ENCODE measurements around the gene NBPF1.
"Not testable (repeated sequence)": the region's sequence is repeated elsewhere in the genome, so short reads cannot be mapped to it uniquely, and the experiment has no call there.

NBPF1 gene

DNA sequence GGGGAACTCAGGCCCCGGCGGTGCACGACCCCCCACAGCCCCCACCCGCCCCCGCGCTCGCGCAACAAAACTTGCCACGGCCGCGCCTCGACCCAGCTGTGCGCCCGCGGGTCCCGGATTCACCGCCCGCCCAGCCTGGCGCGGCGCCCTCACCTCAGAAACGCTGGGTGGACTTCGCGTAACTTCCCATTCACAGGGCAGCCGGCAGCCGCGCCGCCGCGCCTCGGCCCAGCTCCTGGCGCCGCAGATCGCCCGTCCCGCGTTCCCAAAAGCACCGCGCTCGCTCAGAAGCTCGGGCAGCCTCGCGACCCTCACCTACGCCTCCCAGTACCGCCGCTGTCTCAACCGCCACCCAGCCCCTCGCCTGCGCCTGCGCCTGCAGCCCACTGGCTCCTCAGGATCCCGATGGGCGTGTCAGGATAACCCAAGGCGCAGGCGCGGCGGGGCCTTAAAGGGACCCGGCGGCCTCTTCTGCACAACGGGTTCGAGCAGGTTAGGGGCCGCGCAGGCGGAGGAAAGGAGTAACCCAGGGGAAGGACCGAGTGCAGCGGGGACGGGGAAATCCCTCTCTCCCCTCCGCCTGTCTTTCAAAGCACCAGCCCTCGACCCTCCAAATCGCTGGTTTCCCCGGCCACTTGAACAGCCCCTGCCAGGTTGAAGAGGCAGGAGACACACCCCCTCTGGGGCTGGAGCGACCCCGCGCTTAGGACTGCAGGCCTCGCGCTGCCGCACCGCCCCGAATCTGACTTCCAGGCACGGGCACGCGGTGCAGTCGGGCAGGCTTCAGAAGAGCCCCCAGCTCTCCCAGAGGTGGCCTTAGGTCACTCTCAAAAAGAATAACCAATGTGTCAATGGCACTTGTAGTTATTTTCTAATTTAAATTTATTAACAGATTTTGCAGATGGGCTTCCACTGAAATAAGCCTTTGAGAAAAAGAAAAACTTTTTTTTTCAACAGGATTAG is at the start of gene NBPF1:
TSS of gene NBPF1 (minus strand) at position 380 of the 963 bp plus-strand sequence.
- peak; percentile 90 for DNase-seq (ENCODE audit: low read depth)

DNA sequence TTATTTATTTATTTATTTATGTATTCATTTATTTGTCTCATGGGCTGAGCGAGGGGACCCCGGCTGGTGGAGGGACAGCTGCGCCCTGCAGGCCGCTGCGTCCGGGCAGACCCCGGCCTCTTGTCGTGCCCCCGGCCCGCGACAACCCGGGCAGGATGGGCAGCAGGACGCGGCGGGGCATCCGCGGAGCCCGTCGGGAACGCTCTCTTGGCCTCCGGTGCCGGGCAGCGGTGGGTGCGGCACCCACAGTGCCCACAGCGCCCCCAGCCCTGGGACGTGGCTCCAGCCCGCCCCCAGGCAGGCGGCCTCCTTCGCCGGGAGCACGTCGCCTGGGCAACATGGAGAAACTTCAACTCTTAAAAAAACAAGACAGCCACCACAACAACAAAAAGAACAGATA is 44.9 kb upstream of the NBPF1 start:
- DNase-seq (ENCODE audit: low read depth): not testable (repeated sequence)

- DNase-seq (ENCODE audit: low read depth): not testable (repeated sequence)
These were observed 43.8 kb upstream of the NBPF1 start for GRCh38 chr1:16656981-16657683.

- not testable (repeated sequence) for DNase-seq (ENCODE audit: low read depth)
These were observed 43.2 kb upstream of the NBPF1 start for GRCh38 chr1:16656574-16656973.

DNA sequence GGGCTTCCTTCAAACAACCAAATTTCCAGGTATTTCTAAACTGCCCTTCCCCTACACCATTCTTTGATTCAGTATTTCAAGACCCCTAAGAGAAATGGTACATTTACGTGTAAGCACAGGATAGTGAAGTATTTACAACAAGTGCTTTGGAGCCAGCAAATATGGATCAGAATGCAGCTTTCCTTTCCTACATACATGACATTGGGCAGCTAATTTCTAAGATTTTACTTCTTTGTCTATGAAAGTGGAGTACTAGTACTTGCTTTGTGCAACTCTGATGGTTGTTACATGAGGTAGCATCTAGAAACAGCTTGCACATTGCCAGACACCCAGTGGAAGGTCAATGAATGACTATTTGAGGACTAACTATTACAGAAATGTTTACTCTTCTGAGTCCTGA is 38.2 kb upstream of the NBPF1 start:
- not testable (repeated sequence) for DNase-seq (ENCODE audit: low read depth)

GRCh38 chr1:16649960-16650359 is 36.6 kb upstream of the NBPF1 start:
- DNase-seq (ENCODE audit: low read depth): not testable (repeated sequence)

DNA sequence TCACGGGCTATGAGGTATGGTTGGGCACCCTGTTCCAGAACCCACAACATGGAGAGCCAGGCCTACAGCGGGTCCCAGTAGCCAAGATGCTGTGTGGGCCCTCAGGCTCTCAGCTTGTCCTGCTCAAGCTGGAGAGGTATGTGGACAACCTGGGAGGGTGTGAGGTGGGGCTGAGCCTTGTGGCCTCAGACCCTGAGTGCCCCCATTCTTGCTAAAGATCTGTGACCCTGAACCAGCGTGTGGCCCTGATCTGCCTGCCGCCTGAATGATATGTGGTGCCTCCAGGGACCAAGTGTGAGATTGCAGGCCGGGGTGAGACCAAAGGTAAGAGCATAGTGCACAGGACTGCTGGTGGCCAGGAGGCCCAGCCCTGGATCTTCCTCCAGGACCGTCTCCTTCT is 36.0 kb upstream of the NBPF1 start:
- not testable (repeated sequence) for DNase-seq (ENCODE audit: low read depth)

DNA sequence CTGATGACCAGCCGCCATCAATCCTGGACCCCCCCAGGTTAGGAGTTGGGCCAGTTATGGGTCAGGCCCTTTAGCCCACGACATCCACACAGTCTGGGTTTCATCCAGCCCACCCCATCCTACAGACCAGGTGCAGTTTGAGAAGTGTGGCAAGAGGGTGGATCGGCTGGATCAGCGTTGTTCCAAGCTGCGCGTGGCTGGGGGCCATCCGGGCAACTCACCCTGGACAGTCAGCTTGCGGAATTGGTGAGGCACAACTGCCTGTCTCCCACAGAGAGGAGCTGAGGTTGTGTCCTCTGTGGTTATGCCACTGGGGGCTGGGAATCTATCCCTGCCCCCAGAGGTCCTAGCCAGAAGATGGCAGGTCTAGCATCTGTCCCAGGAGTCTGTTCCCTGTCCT is 35.4 kb upstream of the NBPF1 start:
- not testable (repeated sequence) for DNase-seq (ENCODE audit: low read depth)

DNA sequence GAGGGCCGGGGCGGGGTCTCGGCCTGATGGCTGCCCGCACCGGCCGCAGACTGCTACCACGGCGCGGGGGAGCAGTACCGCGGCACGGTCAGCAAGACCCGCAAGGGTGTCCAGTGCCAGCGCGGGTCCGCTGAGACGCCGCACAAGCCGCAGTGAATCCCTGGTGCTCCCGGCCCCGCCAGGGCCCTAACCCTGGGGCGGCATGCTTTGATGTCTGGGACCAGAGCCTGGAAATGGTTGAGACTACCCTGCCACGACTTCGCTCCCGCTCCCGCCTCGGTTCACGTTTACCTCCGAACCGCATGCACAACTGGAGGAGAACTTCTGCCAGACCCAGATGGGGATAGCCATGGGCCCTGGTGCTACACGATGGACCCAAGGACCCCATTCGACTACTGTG is 34.9 kb upstream of the NBPF1 start:
- DNase-seq (ENCODE audit: low read depth): not testable (repeated sequence)

- DNase-seq (ENCODE audit: low read depth): not testable (repeated sequence)
These were observed 34.1 kb upstream of the NBPF1 start for GRCh38 chr1:16647179-16648176.

DNA sequence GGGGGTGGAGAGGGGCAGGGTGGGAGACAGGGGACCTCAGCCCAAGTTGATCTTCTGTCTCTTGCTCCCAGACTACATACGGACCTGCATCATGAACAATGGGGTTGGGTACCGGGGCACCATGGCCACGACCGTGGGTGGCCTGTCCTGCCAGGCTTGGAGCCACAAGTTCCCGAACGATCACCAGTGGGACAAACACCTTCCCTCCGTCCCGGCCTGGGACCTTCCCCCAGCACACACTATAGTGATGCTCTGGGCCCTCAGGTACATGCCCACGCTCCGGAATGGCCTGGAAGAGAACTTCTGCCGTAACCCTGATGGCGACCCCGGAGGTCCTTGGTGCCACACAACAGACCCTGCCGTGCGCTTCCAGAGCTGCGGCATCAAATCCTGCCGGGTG is 33.4 kb upstream of the NBPF1 start:
- DNase-seq (ENCODE audit: low read depth): not testable (repeated sequence)

DNA sequence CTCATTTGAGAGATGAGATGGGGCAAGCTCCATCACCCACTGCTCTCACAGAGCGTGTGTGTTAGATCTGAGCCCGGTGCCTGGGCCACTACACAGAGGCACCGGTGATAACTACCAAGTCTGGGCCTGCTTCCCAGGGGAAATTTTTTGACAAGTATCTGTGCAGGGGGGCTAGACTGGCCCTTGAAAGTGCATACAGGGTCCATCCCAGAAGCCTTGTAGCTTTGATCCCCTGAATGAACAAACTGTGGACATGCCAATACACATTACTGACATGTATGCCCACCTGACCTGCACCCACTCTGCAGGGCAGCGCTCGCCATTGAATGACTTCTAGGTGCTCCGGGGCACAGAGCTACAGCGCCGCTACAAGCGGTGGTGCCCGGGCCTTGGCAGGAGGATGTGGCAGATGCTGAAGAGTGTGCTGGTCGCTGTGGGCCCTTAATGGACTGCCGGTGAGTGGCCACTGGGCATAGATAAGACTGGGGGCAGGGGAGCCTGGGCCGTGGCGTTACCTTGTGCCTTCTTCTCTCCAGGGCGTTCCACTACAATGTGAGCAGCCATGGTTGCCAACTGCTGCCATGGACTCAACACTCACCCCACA is 32.8 kb upstream of the NBPF1 start:
- DNase-seq (ENCODE audit: low read depth): not testable (repeated sequence)

DNA sequence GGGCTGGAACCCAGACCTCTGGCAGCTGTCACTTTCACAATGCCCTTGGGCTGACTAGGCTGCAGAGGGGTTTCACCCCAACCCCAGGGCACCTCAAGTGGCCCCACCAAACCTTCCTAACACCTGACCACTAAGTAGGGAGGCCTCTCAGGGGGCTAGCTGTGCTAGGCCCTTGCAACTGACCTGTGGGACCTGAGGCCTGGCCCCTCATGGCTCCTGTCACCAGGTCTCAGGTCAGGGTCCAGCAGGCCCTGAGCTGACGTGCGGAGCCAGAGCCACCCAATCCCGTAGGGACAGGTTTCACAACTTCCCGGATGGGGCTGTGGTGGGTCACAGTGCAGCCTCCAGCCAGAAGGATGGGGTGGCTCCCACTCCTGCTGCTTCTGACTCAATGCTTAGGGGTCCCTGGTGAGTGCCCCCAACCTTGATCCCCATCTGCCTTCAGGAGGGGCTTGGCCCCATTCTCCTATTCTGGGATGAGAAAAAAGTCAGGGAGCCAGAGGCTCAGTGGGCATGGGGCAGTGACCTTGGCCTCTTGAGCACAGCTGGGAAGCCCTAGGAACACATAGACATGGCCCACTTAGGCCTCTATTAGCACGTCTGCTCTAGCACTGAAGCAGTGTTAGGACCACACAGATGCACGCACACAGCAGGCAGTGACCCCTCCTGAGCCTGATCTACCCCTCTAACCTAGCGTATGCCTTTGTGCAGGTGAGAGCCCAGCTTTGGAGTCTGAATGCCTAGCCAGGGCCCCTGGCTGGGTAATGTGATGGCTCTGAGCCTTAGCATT is 32.1 kb upstream of the NBPF1 start:
- not testable (repeated sequence) for DNase-seq (ENCODE audit: low read depth)

DNA sequence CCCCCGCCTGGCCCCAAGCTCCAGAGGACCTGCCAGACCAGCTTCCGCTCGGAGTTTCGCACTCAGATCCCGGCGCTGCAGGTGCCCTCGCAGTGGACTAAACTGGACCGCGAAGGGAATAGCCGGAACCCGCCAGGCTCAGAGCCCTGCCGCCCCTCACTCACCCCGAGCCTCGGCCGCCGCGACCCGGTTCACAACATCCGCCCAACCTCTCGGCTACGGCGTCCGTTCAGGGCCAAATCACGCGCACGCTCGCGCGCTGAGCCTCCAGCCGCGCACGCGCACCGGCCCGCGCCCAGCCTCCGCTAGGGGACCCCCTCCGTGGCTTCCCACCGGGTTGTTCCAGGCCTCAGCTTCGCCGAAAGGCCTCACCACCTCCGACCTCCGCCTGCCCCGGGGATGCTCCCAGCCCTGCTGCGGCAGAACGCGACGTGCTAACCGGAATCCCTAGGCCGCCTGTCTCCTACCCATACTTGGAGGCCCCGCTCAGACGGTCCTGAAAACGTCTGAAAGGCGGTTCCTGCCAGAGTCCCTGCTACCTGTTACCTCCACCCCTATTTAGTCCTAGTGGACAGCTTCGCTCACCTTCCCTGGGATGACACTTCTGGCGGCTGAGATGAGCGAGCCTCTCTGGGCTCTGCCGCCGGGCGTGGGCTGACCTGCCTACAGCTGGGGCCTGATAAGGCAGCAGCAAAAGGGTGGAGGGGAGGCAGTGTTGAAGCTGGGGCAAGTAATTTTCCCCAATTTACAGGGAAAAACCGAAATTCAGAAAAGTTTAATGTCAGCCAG is 31.3 kb upstream of the NBPF1 start:
- peak; percentile 100 for DNase-seq (ENCODE audit: low read depth)

DNA sequence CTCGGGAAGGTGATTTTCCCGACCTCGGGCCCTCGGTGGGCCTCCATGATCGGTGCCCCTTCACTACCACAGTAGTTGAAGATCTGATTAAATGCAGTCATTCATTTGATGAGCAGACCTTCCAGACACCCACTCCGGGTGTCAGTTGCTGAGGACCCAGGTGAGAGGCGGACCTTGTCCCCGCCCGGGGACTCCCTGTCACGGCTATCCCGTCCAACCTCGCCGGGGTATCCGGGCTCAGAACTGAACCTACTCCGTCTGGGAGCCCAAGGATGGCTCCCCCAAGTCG is 30.8 kb upstream of the NBPF1 start:
- no peak for DNase-seq (ENCODE audit: low read depth)

GRCh38 chr1:16643476-16644192 is 30.3 kb upstream of the NBPF1 start:
- DNase-seq (ENCODE audit: low read depth): not testable (repeated sequence)

- DNase-seq (ENCODE audit: low read depth): not testable (repeated sequence)
These were observed 29.6 kb upstream of the NBPF1 start for GRCh38 chr1:16643001-16643411.

DNA sequence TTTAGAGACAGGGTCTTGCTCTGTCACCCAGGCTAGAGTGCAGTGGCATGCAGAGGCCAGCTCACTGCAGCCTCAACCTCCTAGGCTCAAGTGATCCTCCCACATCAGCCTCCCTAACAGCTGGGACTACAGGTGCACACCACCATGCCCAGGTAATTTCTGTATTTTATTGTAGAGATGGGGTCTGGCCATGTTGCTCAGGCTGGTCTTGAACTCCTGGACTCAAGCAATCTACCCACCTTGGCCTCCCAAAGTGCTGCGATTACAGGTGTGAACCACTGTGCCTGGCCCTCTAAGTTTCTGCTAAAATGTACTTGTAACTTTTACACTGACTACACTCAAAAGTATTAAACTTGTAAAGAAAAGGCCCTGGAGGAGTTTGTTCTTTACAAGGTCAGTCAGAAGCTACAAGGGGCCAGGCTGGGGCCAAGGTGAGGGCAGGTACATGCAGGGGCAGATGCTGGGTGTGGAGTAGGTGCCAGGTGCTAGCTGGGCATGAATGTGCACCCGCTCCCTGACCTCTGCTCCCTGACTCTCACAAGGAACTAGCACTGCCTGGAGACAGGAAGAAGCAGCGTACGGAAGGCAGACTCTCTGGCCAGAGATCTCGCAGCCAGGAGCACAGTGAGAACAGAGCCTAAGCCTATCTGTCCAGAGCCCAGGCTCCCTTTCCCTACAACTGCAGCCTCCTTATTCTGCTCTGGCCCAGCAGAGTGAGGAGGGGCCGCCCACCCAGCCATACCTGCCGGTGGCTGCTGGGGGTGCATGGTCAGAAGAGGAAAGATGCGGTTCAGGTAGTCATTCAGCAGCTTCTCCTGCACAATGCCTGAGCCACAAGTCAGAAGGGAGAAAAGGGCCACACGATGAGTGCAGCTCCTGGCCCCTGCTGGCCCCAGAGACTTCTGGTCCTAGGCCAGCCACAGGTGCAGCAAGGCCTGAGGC is 28.9 kb upstream of the NBPF1 start:
- not testable (repeated sequence) for DNase-seq (ENCODE audit: low read depth)
